HepG2 (cell line): ENCODE measurements around the gene COMT. TPM values are rescaled to one million over a fixed set of nuclear protein-coding genes. Genes with fewer than 3 reads are reported as not detected.

Experiments used
- ADNP ChIP-seq: sonication (generic); formaldehyde crosslinking; IDR thresholded peaks from 2 replicates; pipeline ENCODE4 v1.4.0; 2020; ENCODE audit warnings: missing genetic modification reagents
- CAMTA2 ChIP-seq: sonication (generic); formaldehyde crosslinking; IDR thresholded peaks from 2 replicates; pipeline ENCODE4 v1.4.0; 2020; ENCODE audit warnings: mild to moderate bottlenecking, missing genetic modification reagents, borderline replicate concordance
- ISX ChIP-seq: sonication (generic); formaldehyde crosslinking; conservative IDR thresholded peaks from 2 replicates; pipeline ENCODE4 v1.5.0; 2020; ENCODE audit warnings: missing genetic modification reagents
- NPAS2 ChIP-seq: sonication (generic); formaldehyde crosslinking; IDR thresholded peaks from 2 replicates; pipeline ENCODE4 v1.8.0; 2022; ENCODE audit warnings: mild to moderate bottlenecking, missing genetic modification reagents, borderline replicate concordance
- PITX1 ChIP-seq: sonication (generic); formaldehyde crosslinking; IDR thresholded peaks from 2 replicates; pipeline ENCODE4 v1.5.1; 2020; ENCODE audit warnings: mild to moderate bottlenecking, missing genetic modification reagents
- SMAD3 ChIP-seq: sonication (generic); formaldehyde crosslinking; IDR thresholded peaks from 2 replicates; pipeline ENCODE4 v1.4.0; 2020; ENCODE audit warnings: missing genetic modification reagents
- ZNF235 ChIP-seq: sonication (generic); formaldehyde crosslinking; IDR thresholded peaks from 2 replicates; pipeline ENCODE4 v1.8.1; 2023; ENCODE audit warnings: mild to moderate bottlenecking, missing genetic modification reagents, borderline replicate concordance
- ZNF383 ChIP-seq: sonication (generic); formaldehyde crosslinking; IDR thresholded peaks from 2 replicates; pipeline ENCODE4 v1.4.0; 2020; ENCODE audit warnings: missing genetic modification reagents, mild to moderate bottlenecking, borderline replicate concordance
- ZSCAN25 ChIP-seq: sonication (generic); formaldehyde crosslinking; IDR thresholded peaks from 2 replicates; pipeline ENCODE4 v1.8.0; 2022; ENCODE audit warnings: mild to moderate bottlenecking, missing genetic modification reagents
- polyA plus RNA-seq, 8 experiments: library from polyadenylated mRNA; depleted of rRNA in 3 of 8; stranded (reverse) in 7 of 8; unstranded in 1 of 8; fragments of >200 nt; fragmentation: Illumina TruSeq in 4 of 8; extraction: Trizol in 4 of 8; gene quantifications; 2 replicates each; pipeline versions ENCODE4 v1.2.1 to v1.2.3, GENCODE V29; 2011 to 2016; ENCODE audit warnings: low read depth in 4 of 8, missing spikeins in 1 of 8, mixed read lengths in 1 of 8; ENCODE audit not compliant: insufficient read depth in 1 of 8
- total RNA-seq, 5 experiments: library from RNA; depleted of rRNA; stranded (reverse); fragments of >200 nt; fragmentation: Illumina TruSeq; extraction: Trizol; gene quantifications; 2 replicates each; pipeline ENCODE4 v1.2.3, GENCODE V29; 2016; ENCODE audit warnings: low read depth in 1 of 5
- TF ChIP-seq, protein P1 (sequence below): sonication (generic); formaldehyde crosslinking; IDR thresholded peaks from 2 replicates; pipeline ENCODE4 v1.8.1; 2023; ENCODE audit warnings: mild to moderate bottlenecking, moderate library complexity, missing genetic modification reagents
- TF ChIP-seq, protein P2 (sequence below): sonication (generic); formaldehyde crosslinking; IDR thresholded peaks from 2 replicates; pipeline ENCODE4 v1.5.0; 2020; ENCODE audit warnings: mild to moderate bottlenecking, missing genetic modification reagents, borderline replicate concordance
- TF ChIP-seq, protein P3 (sequence below): sonication (generic); formaldehyde crosslinking; conservative IDR thresholded peaks from 2 replicates; pipeline ENCODE4 v1.8.0; 2022; ENCODE audit warnings: missing genetic modification reagents
- TF ChIP-seq, protein P4 (sequence below): sonication (generic); formaldehyde crosslinking; IDR thresholded peaks from 2 replicates; pipeline ENCODE4 v1.9.0; 2022; ENCODE audit warnings: missing genetic modification reagents, mild to moderate bottlenecking, borderline replicate concordance
- TF ChIP-seq, protein P5 (sequence below): sonication (generic); formaldehyde crosslinking; IDR thresholded peaks from 2 replicates; pipeline ENCODE4 v1.8.0; 2023; ENCODE audit warnings: mild to moderate bottlenecking, missing genetic modification reagents

The COMT gene
- total and polyA plus RNA-seq, 2 of the 13 experiments (the other 11 are each of a cell fraction or from before 2014, with no cell fraction given), result 156 to 162 TPM

DNA sequence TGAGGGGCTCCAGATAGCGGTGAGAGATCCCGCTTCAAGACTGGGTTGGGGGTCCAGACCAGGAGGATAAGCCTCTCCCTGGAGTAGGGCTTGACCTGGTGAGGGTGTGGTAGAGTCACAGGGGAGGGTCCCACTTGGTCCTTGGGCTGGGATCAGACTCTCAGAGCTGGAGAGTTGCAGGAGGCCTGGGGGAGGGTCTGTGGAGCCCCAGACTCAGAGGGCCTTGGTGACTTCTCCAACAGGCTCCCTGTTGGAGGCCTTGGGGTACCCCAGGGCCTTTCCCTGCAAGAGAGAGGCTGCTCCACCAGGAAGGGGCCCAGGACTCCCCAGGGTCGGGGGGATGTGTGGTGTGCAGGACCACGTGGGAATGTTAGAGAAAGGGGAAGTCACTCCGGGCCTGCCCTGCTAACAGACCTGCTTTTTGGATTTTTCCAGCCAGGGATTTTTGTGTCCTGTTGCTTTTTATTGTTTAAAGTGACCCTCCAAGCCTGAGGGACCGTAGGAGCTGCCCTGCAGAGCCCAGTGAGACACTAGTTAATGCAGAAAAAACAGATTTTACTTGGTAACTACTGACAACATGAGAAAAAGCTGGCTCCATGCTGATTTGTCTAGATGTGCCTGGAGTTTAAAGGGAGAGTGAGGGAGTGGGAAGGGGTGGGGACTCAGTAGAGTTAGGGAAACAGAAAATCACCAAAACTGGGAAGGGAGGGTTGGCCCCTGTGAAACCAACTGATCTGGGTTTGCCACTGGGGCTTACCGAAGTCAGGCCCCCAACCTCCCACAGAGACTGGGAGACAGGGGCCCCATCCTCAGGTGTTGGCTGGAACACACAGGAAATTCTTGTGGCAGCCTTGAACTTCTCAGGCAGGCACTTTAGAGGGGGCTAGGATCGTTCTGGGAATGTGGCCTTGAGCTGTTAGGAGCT, 847 bp downstream of the COMT start (continued):
- TF ChIP-seq, protein P1, sequence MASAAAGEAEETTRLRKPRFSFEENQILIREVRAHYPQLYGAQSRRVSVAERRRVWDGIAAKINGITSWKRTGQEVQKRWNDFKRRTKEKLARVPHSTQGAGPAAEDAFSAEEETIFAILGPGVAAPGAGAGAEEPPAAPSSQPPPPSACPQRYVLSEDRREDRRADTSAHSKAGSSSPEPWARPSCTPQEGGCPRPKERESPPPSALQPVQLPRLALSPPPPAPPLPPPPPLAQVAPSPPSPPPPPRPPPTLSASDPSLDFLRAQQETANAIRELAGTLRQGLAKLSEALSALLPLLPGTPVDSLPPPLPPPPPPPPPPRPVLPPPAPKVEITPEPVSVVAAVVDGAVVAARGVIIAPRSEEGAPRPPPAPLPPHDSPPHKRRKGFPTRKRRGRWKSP, result no peak
- TF ChIP-seq ISX (CRISPR knock-in tag) (no peak), ZNF235 (CRISPR knock-in tag) (no peak), SMAD3 (CRISPR knock-in tag) (no peak), ADNP (CRISPR knock-in tag) (no peak), PITX1 (CRISPR knock-in tag) (no peak), ZNF383 (CRISPR knock-in tag) (no peak), CAMTA2 (no peak), NPAS2 (no peak), ZSCAN25 (CRISPR knock-in tag) (peak; percentile 2; the same call in 1 of the 2 replicates)
- TF ChIP-seq, protein P2, sequence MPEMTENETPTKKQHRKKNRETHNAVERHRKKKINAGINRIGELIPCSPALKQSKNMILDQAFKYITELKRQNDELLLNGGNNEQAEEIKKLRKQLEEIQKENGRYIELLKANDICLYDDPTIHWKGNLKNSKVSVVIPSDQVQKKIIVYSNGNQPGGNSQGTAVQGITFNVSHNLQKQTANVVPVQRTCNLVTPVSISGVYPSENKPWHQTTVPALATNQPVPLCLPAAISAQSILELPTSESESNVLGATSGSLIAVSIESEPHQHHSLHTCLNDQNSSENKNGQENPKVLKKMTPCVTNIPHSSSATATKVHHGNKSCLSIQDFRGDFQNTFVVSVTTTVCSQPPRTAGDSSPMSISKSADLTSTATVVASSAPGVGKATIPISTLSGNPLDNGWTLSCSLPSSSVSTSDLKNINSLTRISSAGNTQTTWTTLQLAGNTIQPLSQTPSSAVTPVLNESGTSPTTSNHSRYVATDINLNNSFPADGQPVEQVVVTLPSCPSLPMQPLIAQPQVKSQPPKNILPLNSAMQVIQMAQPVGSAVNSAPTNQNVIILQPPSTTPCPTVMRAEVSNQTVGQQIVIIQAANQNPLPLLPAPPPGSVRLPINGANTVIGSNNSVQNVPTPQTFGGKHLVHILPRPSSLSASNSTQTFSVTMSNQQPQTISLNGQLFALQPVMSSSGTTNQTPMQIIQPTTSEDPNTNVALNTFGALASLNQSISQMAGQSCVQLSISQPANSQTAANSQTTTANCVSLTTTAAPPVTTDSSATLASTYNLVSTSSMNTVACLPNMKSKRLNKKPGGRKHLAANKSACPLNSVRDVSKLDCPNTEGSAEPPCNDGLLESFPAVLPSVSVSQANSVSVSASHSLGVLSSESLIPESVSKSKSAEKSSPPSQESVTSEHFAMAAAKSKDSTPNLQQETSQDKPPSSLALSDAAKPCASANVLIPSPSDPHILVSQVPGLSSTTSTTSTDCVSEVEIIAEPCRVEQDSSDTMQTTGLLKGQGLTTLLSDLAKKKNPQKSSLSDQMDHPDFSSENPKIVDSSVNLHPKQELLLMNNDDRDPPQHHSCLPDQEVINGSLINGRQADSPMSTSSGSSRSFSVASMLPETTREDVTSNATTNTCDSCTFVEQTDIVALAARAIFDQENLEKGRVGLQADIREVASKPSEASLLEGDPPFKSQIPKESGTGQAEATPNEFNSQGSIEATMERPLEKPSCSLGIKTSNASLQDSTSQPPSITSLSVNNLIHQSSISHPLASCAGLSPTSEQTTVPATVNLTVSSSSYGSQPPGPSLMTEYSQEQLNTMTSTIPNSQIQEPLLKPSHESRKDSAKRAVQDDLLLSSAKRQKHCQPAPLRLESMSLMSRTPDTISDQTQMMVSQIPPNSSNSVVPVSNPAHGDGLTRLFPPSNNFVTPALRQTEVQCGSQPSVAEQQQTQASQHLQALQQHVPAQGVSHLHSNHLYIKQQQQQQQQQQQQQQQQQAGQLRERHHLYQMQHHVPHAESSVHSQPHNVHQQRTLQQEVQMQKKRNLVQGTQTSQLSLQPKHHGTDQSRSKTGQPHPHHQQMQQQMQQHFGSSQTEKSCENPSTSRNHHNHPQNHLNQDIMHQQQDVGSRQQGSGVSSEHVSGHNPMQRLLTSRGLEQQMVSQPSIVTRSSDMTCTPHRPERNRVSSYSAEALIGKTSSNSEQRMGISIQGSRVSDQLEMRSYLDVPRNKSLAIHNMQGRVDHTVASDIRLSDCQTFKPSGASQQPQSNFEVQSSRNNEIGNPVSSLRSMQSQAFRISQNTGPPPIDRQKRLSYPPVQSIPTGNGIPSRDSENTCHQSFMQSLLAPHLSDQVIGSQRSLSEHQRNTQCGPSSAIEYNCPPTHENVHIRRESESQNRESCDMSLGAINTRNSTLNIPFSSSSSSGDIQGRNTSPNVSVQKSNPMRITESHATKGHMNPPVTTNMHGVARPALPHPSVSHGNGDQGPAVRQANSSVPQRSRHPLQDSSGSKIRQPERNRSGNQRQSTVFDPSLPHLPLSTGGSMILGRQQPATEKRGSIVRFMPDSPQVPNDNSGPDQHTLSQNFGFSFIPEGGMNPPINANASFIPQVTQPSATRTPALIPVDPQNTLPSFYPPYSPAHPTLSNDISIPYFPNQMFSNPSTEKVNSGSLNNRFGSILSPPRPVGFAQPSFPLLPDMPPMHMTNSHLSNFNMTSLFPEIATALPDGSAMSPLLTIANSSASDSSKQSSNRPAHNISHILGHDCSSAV (CRISPR knock-in tag), result no peak
- TF ChIP-seq, protein P3, sequence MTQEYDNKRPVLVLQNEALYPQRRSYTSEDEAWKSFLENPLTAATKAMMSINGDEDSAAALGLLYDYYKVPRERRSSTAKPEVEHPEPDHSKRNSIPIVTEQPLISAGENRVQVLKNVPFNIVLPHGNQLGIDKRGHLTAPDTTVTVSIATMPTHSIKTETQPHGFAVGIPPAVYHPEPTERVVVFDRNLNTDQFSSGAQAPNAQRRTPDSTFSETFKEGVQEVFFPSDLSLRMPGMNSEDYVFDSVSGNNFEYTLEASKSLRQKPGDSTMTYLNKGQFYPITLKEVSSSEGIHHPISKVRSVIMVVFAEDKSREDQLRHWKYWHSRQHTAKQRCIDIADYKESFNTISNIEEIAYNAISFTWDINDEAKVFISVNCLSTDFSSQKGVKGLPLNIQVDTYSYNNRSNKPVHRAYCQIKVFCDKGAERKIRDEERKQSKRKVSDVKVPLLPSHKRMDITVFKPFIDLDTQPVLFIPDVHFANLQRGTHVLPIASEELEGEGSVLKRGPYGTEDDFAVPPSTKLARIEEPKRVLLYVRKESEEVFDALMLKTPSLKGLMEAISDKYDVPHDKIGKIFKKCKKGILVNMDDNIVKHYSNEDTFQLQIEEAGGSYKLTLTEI (CRISPR knock-in tag), result no peak
- TF ChIP-seq, protein P4, sequence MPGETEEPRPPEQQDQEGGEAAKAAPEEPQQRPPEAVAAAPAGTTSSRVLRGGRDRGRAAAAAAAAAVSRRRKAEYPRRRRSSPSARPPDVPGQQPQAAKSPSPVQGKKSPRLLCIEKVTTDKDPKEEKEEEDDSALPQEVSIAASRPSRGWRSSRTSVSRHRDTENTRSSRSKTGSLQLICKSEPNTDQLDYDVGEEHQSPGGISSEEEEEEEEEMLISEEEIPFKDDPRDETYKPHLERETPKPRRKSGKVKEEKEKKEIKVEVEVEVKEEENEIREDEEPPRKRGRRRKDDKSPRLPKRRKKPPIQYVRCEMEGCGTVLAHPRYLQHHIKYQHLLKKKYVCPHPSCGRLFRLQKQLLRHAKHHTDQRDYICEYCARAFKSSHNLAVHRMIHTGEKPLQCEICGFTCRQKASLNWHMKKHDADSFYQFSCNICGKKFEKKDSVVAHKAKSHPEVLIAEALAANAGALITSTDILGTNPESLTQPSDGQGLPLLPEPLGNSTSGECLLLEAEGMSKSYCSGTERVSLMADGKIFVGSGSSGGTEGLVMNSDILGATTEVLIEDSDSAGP (CRISPR knock-in tag), result peak; percentile 74; the same call in 1 of the 2 replicates
- TF ChIP-seq, protein P5, sequence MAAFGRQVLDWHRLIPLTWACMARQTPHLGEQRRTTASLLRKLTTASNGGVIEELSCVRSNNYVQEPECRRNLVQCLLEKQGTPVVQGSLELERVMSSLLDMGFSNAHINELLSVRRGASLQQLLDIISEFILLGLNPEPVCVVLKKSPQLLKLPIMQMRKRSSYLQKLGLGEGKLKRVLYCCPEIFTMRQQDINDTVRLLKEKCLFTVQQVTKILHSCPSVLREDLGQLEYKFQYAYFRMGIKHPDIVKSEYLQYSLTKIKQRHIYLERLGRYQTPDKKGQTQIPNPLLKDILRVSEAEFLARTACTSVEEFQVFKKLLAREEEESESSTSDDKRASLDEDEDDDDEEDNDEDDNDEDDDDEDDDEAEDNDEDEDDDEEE, result no peak
